Osteocyte (in vitro differentiated cells): ENCODE measurements around the gene WSCD1. TPM values are rescaled to one million over a fixed set of nuclear protein-coding genes. Genes with fewer than 3 reads are reported as not detected.

Source experiments
- DNase-seq: peaks from one replicate; pipeline ENCODE4 v3.0.0; 2021; ENCODE audit warnings: mixed read lengths; ENCODE audit not compliant: unreplicated experiment; ENCODE audit errors: extremely low spot score
- H3K27ac Mint-ChIP-seq: one replicate; pipeline ENCODE4 v1.8.0; 2021; ENCODE audit warnings: mild to moderate bottlenecking, mixed read lengths; ENCODE audit not compliant: unreplicated experiment
- H3K27me3 Mint-ChIP-seq: one replicate; pipeline ENCODE4 v1.8.0; 2021; ENCODE audit warnings: mixed read lengths; ENCODE audit not compliant: unreplicated experiment
- H3K36me3 Mint-ChIP-seq: one replicate; pipeline ENCODE4 v1.8.0; 2021; ENCODE audit warnings: mixed read lengths; ENCODE audit not compliant: unreplicated experiment
- H3K4me1 Mint-ChIP-seq: one replicate; pipeline ENCODE4 v1.8.0; 2021; ENCODE audit warnings: mixed read lengths; ENCODE audit not compliant: unreplicated experiment
- H3K4me3 Mint-ChIP-seq: one replicate; pipeline ENCODE4 v1.8.0; 2021; ENCODE audit warnings: mild to moderate bottlenecking, moderate library complexity, mixed read lengths; ENCODE audit not compliant: unreplicated experiment
- H3K9me3 Mint-ChIP-seq: one replicate; pipeline ENCODE4 v1.8.0; 2021; ENCODE audit warnings: mixed read lengths; ENCODE audit not compliant: unreplicated experiment
- total RNA-seq: library from RNA; stranded (reverse); gene quantifications from 2 replicates; pipeline ENCODE4 v1.2.1, GENCODE V29; 2021
- TF ChIP-seq, protein P1 (sequence below): fragments of 200-600 bp; sonication (generic); IDR thresholded peaks from 2 replicates; pipeline ENCODE4 v1.5.0; 2021; ENCODE audit warnings: antibody characterized with exemption, mild to moderate bottlenecking, moderate library complexity

Gene WSCD1
- total RNA-seq, 1 donor from 2014 or later, result 3.8 TPM

DNA sequence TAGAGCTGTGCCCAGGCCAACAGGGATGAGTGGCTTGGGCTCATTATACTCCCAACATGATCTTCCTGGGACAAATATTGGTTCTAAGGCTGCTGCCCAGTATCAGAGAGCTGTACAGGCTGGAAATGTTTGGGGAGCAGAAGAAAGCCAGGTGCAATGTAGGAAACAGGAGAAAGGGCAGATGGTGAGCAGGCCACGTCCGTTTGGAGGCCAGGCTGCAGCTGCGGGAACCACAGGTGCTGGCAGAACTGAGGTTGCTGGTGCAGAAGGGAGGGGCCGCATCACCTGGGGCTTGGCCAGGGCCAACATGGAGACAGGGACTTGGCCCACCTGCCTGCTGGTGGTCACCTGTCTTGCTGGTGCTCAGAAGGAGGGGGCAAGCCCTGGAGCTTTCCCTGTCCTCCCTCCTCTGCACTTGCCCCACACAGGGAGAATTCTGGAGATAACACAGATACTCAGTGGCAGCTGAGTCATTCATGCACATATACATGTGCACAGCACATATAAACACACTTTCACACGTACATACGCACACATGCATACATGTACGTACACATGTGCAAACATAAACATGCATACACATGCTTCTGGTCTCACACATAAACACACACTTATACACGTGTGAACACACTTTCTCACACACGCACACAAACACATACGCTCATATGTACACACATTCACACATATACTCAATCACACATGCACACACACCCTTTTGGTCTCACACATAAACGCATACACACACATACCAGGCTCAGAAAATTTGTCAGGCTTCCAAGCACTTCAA, 67.7 kb downstream of the WSCD1 start:
- no peak overlapping the region for H3K4me3 Mint-ChIP-seq
- no peaks in the 10 kb centered on the region for H3K9me3 Mint-ChIP-seq
- no peaks in the 10 kb centered on the region for H3K4me1 Mint-ChIP-seq
- TF ChIP-seq, protein P1, sequence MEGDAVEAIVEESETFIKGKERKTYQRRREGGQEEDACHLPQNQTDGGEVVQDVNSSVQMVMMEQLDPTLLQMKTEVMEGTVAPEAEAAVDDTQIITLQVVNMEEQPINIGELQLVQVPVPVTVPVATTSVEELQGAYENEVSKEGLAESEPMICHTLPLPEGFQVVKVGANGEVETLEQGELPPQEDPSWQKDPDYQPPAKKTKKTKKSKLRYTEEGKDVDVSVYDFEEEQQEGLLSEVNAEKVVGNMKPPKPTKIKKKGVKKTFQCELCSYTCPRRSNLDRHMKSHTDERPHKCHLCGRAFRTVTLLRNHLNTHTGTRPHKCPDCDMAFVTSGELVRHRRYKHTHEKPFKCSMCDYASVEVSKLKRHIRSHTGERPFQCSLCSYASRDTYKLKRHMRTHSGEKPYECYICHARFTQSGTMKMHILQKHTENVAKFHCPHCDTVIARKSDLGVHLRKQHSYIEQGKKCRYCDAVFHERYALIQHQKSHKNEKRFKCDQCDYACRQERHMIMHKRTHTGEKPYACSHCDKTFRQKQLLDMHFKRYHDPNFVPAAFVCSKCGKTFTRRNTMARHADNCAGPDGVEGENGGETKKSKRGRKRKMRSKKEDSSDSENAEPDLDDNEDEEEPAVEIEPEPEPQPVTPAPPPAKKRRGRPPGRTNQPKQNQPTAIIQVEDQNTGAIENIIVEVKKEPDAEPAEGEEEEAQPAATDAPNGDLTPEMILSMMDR, result no peak
- no peak for DNase-seq
- peaks cover 6% of the 10 kb centered on the region for H3K27me3 Mint-ChIP-seq
- H3K27ac Mint-ChIP-seq, result no peak overlapping the region
- no peaks in the 10 kb centered on the region for H3K36me3 Mint-ChIP-seq

DNA sequence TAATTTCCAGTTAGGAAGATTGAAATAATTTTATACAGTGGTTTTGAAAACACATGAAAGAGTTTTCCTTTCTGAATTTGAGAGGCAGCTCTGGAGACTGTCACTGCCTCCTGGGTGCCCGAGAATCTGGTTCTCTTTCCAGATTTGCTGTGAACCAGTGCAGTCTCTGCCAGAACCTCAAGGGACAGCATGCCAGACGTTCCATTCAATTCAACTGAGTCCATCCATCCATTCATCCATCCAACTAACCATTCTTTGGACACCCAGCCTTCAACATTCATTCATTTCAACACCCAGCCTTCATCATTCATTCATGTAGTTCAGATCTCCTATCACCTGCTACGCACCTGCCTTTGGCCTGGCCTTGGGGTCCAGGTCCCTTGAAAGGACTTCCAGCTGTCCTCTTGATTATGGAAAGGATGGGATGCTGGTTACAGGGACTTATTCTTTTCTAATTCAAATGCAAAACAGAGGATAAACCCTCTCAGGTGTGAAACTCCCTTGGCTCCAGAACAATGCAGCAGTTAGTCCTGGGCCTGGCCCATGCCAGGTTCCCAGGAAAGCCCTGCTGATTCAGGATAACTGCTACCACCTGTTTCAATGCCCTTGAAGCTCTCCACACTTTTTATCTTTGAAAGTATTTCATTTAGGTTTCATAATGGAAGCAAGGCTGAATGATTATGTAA, 68.7 kb downstream of the WSCD1 start:
- Mint-ChIP-seq H3K27me3 (peaks cover 6% of the 10 kb centered on the region), H3K4me1 (no peaks in the 10 kb centered on the region), H3K27ac (no peak overlapping the region), H3K9me3 (no peaks in the 10 kb centered on the region), H3K4me3 (no peak overlapping the region), H3K36me3 (no peaks in the 10 kb centered on the region)
- TF ChIP-seq, protein P1, result no peak
- DNase-seq, result no peak

DNA sequence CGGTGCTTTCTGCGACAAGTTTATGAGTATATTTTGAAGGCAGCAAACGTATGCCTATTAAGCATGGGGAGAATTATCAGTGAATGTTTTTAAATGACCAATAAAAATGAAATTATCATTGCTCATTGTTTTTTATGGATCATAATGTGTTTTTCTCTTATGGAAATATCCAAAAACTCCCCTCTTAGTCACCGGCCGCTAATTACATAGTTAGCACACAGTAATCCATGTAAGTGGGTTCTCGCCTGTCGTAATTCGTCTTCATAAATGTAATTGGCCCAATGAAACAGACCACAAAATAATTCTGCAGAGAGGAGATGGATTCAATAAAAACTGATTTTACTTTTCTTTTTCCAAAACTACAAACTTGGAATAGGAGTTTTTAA, 69.3 kb downstream of the WSCD1 start:
- DNase-seq, result no peak
- no peak overlapping the region for H3K4me3 Mint-ChIP-seq
- TF ChIP-seq, protein P1, result no peak
- no peaks in the 10 kb centered on the region for H3K9me3 Mint-ChIP-seq
- H3K36me3 Mint-ChIP-seq, result no peaks in the 10 kb centered on the region
- peaks cover 6% of the 10 kb centered on the region for H3K27me3 Mint-ChIP-seq
- H3K27ac Mint-ChIP-seq, result no peak overlapping the region
- no peaks in the 10 kb centered on the region for H3K4me1 Mint-ChIP-seq

DNA sequence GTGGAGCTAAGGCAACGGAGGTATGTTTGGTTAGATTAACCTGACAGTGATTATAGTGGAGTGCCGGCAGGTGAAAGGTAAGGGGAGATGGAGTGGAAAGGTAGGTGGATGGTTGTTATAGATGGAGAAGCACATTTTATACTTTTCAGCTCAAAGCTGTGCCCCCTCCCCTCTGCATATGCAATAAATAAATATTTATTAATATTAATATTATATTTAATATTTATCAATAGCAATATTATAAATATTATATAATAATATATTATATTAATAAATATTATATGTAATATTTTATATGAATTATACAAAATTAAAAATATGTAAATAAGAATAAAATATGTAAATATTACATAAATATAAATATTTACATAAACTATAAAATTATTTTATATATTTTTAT, 70.0 kb downstream of the WSCD1 start:
- Mint-ChIP-seq H3K36me3 (no peaks in the 10 kb centered on the region), H3K4me3 (no peak overlapping the region), H3K4me1 (no peaks in the 10 kb centered on the region), H3K27me3 (peaks cover 4% of the 10 kb centered on the region), H3K9me3 (no peaks in the 10 kb centered on the region), H3K27ac (no peak overlapping the region)
- no peak for DNase-seq
- TF ChIP-seq, protein P1, result no peak

DNA sequence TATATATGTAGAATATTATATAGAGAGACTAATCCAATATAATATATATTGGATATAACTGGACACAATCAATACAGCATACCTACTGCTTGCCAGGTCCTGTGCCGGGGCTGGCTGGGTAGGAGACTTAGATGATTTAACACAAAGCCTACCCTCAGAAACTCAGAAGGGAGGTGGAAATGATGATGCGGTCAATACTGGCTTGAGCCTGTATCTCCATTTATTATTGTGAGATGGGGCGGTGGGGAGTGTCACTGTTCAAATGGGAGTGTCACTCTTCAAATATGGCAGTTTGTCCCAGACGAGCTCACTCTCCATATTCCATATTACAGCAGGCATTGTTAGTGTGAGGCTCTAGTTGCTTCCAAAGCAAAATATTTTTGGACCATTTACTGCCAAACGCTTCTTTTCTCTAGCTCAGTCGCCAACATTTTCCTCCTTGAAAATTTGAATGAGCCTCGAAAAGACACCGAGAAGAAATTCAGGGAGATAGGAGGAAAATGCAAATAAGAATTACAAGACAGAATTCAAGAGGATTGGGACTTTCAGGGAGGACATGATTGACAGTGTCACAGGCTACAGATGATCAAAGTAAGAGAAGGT, 70.7 kb downstream of the WSCD1 start:
- no peaks in the 10 kb centered on the region for H3K36me3 Mint-ChIP-seq
- no peaks in the 10 kb centered on the region for H3K4me1 Mint-ChIP-seq
- no peaks in the 10 kb centered on the region for H3K9me3 Mint-ChIP-seq
- no peak for DNase-seq
- no peak overlapping the region for H3K27ac Mint-ChIP-seq
- peaks cover 4% of the 10 kb centered on the region for H3K27me3 Mint-ChIP-seq
- no peak overlapping the region for H3K4me3 Mint-ChIP-seq
- TF ChIP-seq, protein P1, result no peak
